B cell (primary cell): ENCODE results near the gene RNF25.

Source experiments
- EZH2 ChIP-seq: IDR thresholded peaks from 2 replicates; pipeline ENCODE4 v1.6.1; 2012; ENCODE audit warnings: borderline replicate concordance, low read depth, mild to moderate bottlenecking, moderate library complexity, low read length; ENCODE audit not compliant: insufficient read depth, poor library complexity, severe bottlenecking
- TF ChIP-seq, protein P1 (sequence below): fragments of 200-600 bp; IDR thresholded peaks from one replicate; pipeline ENCODE4 v1.8.0; 2022; ENCODE audit warnings: antibody characterized with exemption, mild to moderate bottlenecking

DNA sequence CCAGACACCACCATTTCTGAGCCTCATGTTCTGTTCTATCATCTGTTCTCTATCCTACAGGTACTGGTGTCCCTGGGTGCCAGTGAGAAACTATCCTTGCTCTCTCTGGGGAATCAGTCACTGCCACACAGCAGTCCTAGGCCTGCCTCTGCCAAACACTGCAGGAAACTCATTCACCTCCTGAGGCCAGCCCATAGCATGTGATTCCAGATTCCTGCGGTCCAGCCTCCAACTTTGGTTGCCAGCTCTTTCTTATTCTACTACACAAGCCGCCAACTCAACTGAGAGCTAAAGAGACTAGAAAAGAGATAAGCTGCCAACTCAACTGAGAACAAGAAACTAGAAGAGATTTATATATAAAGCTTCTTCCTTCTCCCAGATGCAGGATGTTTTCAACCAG is 30.0 kb upstream of the RNF25 start:
- TF ChIP-seq, protein P1, sequence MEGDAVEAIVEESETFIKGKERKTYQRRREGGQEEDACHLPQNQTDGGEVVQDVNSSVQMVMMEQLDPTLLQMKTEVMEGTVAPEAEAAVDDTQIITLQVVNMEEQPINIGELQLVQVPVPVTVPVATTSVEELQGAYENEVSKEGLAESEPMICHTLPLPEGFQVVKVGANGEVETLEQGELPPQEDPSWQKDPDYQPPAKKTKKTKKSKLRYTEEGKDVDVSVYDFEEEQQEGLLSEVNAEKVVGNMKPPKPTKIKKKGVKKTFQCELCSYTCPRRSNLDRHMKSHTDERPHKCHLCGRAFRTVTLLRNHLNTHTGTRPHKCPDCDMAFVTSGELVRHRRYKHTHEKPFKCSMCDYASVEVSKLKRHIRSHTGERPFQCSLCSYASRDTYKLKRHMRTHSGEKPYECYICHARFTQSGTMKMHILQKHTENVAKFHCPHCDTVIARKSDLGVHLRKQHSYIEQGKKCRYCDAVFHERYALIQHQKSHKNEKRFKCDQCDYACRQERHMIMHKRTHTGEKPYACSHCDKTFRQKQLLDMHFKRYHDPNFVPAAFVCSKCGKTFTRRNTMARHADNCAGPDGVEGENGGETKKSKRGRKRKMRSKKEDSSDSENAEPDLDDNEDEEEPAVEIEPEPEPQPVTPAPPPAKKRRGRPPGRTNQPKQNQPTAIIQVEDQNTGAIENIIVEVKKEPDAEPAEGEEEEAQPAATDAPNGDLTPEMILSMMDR, result no peak
- TF ChIP-seq EZH2, result no peak
